GM18909 (cell line): ENCODE results near the gene FNDC7.
"Not testable (repeated sequence)": the region's sequence is repeated elsewhere in the genome, so short reads cannot be mapped to it uniquely, and the experiment has no call there.

Experiments
- ATAC-seq: cut with Tn5 transposase; IDR thresholded peaks from one replicate; pipeline ENCODE4 v1.9.1; 2021; ENCODE audit warnings: mild to moderate bottlenecking; ENCODE audit not compliant: unreplicated experiment, poor library complexity

FNDC7 gene

GRCh38 chr1:108712606-108713150 is at the start of gene FNDC7:
Gene FNDC7 (plus strand): TSS chr1:108712908. CDS start chr1:108712934, 26 bp downstream.
- no peak for ATAC-seq

GRCh38 chr1:108663074-108663473 is 49.6 kb upstream of the FNDC7 start:
- no peak for ATAC-seq

- no peak for ATAC-seq
Measured at GRCh38 chr1:108664481-108664880, 48.2 kb upstream of the FNDC7 start.

DNA sequence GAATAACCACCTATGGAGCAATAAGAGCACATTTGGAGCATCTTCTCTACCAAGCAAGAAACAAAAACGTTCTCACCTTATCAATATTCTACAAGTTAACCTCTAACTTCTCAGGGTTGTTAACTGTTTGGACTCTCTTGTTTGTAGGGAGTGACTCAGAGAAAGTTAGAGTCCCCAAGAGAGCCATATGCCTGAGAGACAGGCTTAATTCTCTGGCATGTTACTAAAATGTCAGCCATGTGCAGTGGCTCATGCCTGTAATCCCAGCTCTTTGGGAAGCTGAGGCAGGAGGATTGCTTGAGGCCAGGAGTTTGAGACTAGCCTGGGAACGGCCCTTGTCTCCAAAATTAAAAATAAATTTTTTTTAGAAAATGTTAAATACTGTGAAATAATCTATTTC is 47.6 kb upstream of the FNDC7 start:
- ATAC-seq, result no peak

DNA sequence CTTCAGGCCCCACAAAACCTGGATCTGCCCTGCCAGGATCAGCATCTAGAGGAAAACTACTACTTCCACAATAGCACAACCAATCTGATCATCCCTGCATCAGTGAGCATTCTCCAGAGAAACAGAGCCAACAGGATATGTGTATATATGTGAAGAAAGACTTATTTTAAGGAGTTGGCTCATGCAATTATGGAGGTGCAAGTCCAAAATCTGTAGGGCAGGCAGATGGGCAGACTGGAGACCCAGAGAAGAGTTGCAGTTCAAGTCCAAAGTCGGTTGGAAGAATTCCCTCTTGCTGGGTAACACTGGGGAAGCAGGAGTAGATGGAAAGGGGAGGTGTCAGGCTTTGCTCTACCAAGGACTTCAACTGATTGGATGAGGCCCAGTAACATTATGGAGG is 46.9 kb upstream of the FNDC7 start:
- ATAC-seq, result no peak

GRCh38 chr1:108667422-108667821 is 45.3 kb upstream of the FNDC7 start:
- ATAC-seq, result not testable (repeated sequence)

DNA sequence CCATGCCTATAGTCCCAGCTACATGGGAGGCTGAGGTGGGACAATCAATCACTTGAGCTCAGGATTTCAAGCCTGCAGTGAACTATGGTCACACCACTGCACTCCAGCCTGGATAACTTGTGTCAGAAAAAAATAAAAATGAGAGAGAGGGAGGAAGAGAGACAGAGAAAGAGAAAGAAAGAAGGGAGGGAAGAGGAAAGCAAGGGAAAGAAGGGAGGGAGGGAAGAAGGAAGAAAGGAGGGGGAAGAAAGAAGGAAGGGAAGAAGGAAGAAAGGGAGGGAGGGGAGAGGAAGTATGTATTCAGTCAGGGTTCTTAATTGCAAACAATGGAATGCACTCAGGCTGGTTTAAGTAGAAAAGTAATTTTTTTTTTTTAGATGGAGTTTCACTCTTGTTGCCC is 43.9 kb upstream of the FNDC7 start:
- ATAC-seq, result no peak

DNA sequence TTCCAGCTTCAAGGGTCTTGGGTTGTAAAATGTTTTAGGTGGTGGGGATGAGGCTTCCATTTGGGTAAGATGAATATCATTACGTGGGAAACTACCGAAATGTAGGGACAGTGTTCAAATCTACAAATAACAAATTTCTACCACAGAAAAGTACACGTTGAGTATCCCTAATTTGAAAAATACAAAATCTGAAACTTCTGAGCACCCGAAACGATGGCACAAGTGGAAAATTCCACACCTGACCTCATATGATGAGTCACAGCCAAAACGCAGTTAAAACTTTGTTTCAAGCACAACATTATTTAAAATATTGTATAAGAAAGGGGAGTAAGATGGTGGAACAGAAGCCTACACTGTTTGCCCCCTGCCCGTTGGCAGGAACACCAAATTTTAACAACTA is 43.0 kb upstream of the FNDC7 start:
- no peak for ATAC-seq

GRCh38 chr1:108670131-108670773 is 42.5 kb upstream of the FNDC7 start:
- ATAC-seq, result no peak

DNA sequence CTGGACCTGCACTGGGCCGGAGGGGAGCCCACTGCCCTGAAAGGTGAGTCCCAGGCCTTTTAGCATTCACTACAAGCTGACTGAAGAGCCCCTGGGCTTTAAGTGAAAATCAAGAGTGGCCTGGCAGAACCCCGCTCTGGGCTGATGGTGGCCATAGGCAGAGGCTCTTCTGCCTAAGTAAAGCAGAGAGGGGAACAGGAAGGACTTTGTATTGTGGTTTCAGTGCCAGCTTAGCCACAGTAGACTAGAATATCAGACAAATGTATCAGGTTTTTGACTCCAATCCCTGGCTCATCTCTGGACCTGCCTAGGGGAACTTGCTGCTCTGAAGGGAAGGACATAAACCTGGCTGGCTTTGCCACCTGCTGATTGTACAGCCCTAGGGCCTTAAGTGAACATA is 41.6 kb upstream of the FNDC7 start:
- ATAC-seq, result no peak

GRCh38 chr1:108678706-108679105 is 34.0 kb upstream of the FNDC7 start:
- ATAC-seq, result no peak

- no peak for ATAC-seq
Measured at GRCh38 chr1:108679586-108680213, 33.0 kb upstream of the FNDC7 start.

DNA sequence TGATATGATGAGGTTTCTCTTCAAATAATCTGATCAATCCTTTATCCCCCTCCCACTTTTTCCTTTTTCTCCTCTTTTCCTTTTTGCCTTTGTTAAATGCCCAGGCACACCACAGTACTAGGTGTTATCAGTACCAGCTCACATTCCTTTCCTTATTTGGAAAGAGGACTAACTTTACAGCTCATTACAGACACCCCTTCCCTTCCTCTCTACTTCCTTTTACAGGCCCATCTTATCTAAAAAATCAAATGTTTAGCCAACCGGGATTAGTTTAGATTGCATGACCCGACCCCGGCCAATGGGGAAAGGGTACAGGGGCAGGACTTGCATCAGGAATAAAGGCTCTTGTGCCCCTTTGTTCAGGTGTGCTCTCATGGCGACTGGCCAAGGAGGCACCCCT is 31.0 kb upstream of the FNDC7 start:
- ATAC-seq, result not testable (repeated sequence)

- no peak for ATAC-seq
Measured at GRCh38 chr1:108685529-108685928, 27.2 kb upstream of the FNDC7 start.

GRCh38 chr1:108686614-108687313 is 25.9 kb upstream of the FNDC7 start:
- ATAC-seq, result no peak

- ATAC-seq, result peak; percentile 12
Measured at GRCh38 chr1:108691128-108691941, 21.4 kb upstream of the FNDC7 start.

DNA sequence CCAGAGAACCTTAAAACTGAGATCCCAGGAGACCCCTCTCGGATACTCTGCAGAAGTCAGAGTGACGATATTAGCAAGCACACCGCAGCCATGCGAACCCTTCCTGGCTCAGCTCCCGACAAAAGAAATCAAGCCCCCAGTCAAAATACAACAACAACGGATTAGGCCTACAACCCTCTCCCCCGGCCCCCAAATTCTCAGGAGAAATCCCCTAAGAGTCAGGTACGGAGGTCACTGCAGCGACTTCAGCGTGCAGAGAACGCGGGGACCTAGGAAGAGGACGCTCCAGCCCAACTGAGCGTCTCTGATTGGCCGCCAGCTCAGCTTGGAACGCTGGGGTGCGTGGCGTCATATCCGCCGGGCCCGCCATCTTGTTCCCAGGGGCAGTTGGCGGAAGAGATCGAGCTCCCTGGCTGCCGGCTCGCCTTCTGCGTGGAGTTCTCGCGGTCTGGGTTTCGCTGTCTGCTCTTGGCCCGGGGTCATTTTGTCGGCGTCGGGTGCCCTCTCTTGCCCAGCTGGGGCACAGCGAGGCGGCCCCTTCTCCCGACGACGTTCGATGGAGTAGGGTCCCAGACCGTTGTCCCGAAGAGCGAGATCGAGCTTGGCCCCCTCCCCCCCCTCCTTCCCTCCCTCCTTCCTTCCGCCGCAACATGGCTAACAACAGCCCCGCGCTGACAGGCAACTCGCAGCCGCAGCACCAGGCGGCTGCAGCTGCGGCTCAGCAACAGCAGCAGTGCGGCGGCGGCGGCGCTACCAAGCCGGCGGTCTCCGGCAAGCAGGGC is 20.6 kb upstream of the FNDC7 start, which contains the start of gene PRPF38B:
TSS of gene PRPF38B (plus strand) at position 369 of the 782 bp plus-strand sequence. CDS start at position 651, 282 bp downstream.
- peak; percentile 94 for ATAC-seq

GRCh38 chr1:108692724-108693655 is 19.7 kb upstream of the FNDC7 start:
- peak; percentile 59 for ATAC-seq
